Activated CD8-positive, alpha-beta memory T cell treated with anti-CD3 and anti-CD28 coated beads for 1 hour (primary cell): ENCODE data around the gene RCL1.

Experiments used
- DNase-seq, 2 donors: peaks; one replicate each; pipeline ENCODE4 v3.0.0-alpha.2; 2020; ENCODE audit warnings: low read depth in 1 of 2; ENCODE audit errors: extremely low read depth in 1 of 2

The RCL1 gene

DNA sequence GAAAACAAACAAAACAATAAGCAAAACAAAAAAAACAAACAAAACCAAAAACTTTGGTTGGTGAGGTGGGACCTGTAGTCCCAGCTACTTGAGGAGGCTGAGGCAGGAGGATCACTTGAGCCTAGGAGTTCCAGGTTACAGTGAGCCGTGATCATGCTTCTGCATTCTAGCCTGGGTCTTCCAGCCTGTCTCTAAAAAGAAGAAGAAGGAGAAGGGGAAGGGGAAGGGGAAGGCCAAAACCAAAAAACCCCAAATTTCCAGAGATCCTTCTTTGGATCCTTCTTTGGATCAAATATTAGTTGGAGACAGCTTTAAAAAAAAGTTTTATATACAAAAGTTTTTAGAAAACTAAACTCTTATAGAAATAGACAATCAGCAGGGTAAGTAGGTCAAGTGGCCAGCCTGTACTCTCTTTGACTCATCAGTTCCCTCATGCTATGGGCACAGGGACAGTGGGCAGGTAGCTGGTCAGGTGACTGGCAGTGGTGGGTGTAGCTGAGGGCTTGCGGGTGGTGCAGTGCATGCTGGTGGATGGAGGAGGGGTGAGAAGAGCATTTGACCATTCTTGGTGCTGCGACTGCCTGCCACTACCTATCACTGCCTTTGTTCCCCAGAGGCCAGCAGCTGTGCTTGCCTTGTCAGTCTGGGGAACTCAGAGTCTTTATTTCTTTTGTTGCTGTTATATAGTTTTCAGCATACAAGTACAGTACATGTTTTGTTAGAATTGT, 12.6 kb downstream of the RCL1 start:
- DNase-seq, result no peak

GRCh38 chr9:4810565-4810964, 17.8 kb downstream of the RCL1 start:
- no peak for DNase-seq

- DNase-seq, result no peak
Measured at GRCh38 chr9:4811824-4812223, 19.1 kb downstream of the RCL1 start.

- DNase-seq, result no peak
Measured at GRCh38 chr9:4812858-4813257, 20.1 kb downstream of the RCL1 start.

DNA sequence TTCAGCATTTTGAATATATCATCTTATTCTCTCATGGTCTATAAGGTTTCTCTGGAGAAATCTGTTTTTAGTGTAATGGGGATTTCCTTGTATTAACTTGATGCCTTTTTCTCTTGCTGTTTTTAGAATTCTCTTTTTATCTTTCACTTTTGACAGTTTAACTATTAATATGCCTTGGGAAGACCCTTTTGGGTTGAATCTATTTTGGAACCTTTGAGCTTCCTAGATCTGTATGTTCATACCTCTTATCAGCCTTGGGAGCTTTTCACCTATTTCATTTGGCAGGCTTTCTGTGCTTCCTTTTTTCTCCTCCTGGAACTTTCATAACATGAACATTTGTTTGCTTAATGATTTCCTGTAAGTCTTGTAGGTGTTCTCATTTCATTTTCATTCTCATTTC, 22.2 kb downstream of the RCL1 start:
- DNase-seq, result no peak

GRCh38 chr9:4815381-4815956, 22.7 kb downstream of the RCL1 start:
- no peak for DNase-seq

DNA sequence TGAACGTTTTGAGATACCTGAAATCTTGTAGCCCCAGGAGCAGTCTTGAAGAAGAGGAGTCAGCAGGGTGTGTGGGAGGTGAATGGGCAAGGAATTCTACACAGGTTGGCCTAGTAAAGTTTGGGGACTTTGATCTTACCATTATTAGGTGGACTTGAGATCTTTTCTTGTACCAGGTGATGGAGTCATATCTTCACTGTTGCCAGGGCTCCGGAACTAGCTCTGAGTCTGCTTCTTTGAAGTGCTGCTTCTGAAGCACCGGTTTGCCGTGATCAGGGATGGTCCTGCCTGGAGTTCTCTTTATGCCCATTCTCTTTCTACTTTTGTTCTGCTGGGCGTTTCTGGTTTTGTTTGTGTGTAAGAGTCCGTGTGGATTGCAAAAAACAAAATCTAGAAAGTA, 27.4 kb downstream of the RCL1 start:
- no peak for DNase-seq

DNA sequence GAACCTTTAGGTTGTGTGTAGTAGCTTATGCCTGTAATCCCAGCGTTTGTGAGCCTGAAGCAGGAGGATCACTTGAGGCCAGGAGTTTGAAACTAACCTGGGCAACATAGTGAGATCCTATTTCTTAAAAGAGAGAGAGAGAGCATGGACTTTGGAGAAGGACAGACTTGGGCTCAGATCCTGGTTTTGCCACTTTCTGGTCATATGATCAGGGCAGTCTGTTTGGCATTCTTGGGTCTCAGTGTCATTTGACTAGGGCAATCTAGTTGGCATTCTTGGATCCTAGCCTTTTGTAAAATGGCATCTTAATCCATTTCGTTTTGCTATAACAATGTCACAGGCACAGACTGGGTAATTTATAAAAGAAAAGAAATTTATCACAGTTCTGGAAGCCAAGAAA, 28.4 kb downstream of the RCL1 start:
- DNase-seq, result no peak

- no peak for DNase-seq
Measured at GRCh38 chr9:4822057-4822456, 29.3 kb downstream of the RCL1 start.

DNA sequence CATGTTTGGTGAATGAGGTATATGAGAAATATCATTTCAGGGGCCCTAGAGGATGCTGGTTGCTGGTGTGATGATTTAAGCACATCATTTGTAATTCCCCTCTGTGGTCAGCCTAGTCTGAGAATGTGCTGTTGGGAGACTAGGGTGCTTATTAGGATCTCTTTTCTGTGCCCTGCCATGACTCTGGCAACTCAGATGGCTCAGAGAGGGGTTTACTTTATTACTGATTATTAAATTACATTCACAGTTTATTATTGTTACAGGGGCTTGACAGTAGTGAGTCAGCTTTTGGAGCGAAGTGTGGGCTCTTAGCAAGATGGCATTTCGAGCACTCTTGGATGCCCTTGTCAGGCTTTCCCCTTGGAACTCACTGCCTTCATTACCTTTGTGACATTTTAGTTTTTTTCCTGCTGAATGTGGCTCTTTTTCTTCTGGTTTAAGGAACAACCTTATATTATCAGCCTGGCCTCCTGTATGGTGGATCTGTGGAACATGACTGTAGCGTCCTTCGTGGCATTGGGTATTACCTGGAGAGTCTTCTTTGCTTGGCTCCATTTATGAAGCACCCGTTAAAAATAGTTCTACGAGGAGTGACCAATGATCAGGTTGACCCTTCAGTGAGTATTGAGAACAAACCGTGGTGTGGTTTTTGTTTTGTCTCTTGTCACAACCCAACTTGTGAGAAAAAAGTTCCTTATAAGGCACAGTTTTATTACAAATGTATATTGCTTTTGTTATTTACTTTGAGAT, 33.8 kb downstream of the RCL1 start:
- DNase-seq, result no peak

DNA sequence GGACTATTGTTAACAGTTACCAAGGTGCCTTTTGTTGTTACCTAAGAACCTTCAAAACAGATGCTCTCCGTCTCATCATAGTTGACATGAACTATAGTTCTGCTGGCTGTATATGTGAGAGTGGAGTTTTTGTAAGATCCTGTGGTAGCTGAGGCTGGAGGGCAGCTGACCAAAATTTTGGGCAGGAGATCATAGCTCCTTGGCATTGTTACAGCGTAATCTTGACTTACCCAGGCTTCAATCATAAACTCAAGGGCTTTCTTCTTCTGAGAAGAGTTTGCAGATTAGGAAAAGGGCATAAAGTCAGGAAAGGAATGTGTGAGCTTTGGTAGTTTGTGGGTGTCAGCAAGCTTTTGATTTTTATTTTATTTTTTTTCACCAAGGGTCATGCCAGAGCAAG, 34.5 kb downstream of the RCL1 start:
- DNase-seq, result no peak

GRCh38 chr9:4828761-4829160, 36.0 kb downstream of the RCL1 start:
- DNase-seq, result no peak

DNA sequence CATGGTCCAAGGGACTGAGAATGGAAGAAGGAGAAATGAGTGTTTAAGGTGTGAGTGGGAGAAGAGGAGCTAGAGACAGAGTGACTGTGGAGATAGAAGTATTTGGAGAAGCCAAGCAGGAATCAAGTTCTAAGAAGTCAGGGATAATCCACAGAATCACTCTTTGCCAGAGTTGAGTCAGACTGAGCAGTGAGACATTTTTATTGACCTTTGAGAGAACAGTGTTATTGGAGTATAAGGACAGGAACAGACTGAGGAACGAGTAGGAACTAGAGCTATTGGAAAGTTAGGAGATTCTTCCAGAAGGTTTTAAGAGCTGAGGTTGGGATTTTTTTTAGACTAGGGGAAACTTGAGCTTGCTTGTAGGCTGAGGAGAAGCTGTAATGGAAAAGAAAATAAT, 37.2 kb downstream of the RCL1 start:
- no peak for DNase-seq

DNA sequence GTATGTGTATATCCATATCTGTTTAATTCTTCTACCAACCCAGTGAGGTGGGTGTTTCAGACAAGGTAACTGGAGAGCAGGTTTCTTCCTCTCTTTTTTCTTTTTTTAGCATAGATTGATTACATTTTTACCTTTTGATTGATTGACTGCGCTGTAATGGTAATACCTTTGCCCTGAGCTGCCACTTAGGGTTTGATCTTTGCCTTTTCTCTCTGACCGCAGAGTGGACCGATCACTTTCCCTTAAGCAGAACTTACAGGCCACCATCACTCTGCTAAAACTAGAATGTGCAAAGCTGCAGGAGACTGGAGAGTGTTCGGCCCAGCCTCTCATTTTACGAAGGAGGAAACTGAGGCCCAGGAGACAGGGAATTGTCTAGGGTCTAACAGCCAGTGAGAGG, 38.0 kb downstream of the RCL1 start:
- no peak for DNase-seq

GRCh38 chr9:4831119-4831518, 38.4 kb downstream of the RCL1 start:
- no peak for DNase-seq

- no peak for DNase-seq
Measured at GRCh38 chr9:4831944-4832343, 39.2 kb downstream of the RCL1 start.

GRCh38 chr9:4832786-4833579, 40.2 kb downstream of the RCL1 start:
- DNase-seq, result no peak

GRCh38 chr9:4833781-4834560, 41.2 kb downstream of the RCL1 start:
- no peak for DNase-seq

DNA sequence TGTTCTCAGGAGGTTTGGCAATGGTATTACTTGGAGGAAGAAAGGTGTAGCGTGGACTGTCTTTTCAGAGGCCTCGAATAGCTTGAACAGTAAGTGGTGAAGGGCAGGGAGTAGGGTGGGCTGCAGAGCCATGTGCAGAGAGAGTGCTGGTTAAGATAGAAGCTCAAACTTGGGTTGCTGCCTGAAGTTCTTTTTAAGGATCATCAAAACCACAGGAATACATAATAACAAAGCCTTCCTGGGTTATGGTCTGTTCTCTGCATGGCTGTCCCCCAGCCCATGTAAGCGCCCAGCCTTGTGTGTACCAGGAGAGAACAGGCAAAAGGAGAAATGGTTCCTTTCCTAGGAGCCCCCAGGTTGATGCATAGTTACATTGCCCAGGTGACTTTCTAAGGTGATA, 43.9 kb downstream of the RCL1 start:
- no peak for DNase-seq

- DNase-seq, result no peak
Measured at GRCh38 chr9:4837261-4838188, 44.8 kb downstream of the RCL1 start.
